Neural cell (in vitro differentiated cells): Measurements from ENCODE around the gene ANTXR1.

Experiments used
- EP300 ChIP-seq: fragments of 450-650 bp; conservative IDR thresholded peaks from 2 replicates; pipeline ENCODE4 v1.6.1; 2014; ENCODE audit warnings: antibody characterized with exemption, mild to moderate bottlenecking, moderate library complexity; ENCODE audit not compliant: poor library complexity, severe bottlenecking
- EZH2 ChIP-seq: fragments of 200-600, 300-800 bp; shearing (Covaris generic), sonication (generic); IDR thresholded peaks from 2 replicates; pipeline ENCODE4 v1.6.1; 2014; ENCODE audit warnings: antibody characterized with exemption, low read length, borderline replicate concordance, mild to moderate bottlenecking; ENCODE audit not compliant: insufficient read depth, poor library complexity, severe bottlenecking
- POLR2AphosphoS5 ChIP-seq: IDR thresholded peaks from 2 replicates; pipeline ENCODE4 v1.6.1; 2012
- TAF1 ChIP-seq: IDR thresholded peaks from 2 replicates; pipeline ENCODE4 v1.6.1; 2012; ENCODE audit warnings: low read depth
- TF ChIP-seq, protein P1 (sequence below): IDR thresholded peaks from 2 replicates; pipeline ENCODE4 v1.6.1; 2012; ENCODE audit warnings: borderline replicate concordance
- TF ChIP-seq, protein P2 (sequence below): fragments of 450-650 bp; IDR thresholded peaks from 2 replicates; pipeline ENCODE4 v1.5.1; 2014; ENCODE audit warnings: antibody characterized with exemption, mild to moderate bottlenecking, moderate library complexity; ENCODE audit not compliant: poor library complexity, severe bottlenecking

DNA sequence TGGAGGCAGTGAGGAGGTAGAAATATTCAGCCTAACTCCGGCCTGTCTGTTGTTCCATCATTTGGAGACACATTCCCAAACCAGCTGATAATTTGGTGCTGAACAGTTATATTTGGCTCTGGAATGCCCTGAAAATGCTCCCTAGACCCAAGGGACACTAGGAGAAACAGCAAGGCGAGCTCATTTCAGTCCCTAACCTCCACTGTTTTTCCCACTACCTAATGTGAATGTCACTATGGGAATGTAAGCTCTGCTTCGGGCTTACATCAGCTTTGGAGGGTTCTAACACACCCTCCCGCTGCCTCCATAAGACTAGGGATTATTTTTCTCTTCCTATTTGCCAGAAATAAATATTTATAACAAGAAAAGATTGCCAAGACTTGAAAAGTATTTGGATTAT lies 103.5 kb downstream of the ANTXR1 start:
- TF ChIP-seq EP300 (no peak), POLR2AphosphoS5 (no peak), TAF1 (no peak), EZH2 (no peak)
- TF ChIP-seq, protein P1, sequence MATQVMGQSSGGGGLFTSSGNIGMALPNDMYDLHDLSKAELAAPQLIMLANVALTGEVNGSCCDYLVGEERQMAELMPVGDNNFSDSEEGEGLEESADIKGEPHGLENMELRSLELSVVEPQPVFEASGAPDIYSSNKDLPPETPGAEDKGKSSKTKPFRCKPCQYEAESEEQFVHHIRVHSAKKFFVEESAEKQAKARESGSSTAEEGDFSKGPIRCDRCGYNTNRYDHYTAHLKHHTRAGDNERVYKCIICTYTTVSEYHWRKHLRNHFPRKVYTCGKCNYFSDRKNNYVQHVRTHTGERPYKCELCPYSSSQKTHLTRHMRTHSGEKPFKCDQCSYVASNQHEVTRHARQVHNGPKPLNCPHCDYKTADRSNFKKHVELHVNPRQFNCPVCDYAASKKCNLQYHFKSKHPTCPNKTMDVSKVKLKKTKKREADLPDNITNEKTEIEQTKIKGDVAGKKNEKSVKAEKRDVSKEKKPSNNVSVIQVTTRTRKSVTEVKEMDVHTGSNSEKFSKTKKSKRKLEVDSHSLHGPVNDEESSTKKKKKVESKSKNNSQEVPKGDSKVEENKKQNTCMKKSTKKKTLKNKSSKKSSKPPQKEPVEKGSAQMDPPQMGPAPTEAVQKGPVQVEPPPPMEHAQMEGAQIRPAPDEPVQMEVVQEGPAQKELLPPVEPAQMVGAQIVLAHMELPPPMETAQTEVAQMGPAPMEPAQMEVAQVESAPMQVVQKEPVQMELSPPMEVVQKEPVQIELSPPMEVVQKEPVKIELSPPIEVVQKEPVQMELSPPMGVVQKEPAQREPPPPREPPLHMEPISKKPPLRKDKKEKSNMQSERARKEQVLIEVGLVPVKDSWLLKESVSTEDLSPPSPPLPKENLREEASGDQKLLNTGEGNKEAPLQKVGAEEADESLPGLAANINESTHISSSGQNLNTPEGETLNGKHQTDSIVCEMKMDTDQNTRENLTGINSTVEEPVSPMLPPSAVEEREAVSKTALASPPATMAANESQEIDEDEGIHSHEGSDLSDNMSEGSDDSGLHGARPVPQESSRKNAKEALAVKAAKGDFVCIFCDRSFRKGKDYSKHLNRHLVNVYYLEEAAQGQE = no peak
- TF ChIP-seq, protein P2, sequence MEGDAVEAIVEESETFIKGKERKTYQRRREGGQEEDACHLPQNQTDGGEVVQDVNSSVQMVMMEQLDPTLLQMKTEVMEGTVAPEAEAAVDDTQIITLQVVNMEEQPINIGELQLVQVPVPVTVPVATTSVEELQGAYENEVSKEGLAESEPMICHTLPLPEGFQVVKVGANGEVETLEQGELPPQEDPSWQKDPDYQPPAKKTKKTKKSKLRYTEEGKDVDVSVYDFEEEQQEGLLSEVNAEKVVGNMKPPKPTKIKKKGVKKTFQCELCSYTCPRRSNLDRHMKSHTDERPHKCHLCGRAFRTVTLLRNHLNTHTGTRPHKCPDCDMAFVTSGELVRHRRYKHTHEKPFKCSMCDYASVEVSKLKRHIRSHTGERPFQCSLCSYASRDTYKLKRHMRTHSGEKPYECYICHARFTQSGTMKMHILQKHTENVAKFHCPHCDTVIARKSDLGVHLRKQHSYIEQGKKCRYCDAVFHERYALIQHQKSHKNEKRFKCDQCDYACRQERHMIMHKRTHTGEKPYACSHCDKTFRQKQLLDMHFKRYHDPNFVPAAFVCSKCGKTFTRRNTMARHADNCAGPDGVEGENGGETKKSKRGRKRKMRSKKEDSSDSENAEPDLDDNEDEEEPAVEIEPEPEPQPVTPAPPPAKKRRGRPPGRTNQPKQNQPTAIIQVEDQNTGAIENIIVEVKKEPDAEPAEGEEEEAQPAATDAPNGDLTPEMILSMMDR = no peak
